PC-3 (cell line): ENCODE measurements around the gene EYS.

Experiments
- EZH2 ChIP-seq: fragments of 300-600 bp; sonication (generic); IDR thresholded peaks from one replicate; pipeline ENCODE4 v1.6.1; 2017; ENCODE audit warnings: antibody characterized with exemption, mild to moderate bottlenecking, low read length; ENCODE audit not compliant: unreplicated experiment
- TF ChIP-seq, protein P1 (sequence below): fragments of 300-600 bp; sonication (generic); conservative IDR thresholded peaks from 2 replicates; pipeline ENCODE4 v1.5.1; 2017; ENCODE audit warnings: antibody characterized with exemption, low read depth, mild to moderate bottlenecking, low read length

GRCh38 chr6:65501045-65501444, 206.0 kb downstream of the EYS start:
- TF ChIP-seq, protein P1, sequence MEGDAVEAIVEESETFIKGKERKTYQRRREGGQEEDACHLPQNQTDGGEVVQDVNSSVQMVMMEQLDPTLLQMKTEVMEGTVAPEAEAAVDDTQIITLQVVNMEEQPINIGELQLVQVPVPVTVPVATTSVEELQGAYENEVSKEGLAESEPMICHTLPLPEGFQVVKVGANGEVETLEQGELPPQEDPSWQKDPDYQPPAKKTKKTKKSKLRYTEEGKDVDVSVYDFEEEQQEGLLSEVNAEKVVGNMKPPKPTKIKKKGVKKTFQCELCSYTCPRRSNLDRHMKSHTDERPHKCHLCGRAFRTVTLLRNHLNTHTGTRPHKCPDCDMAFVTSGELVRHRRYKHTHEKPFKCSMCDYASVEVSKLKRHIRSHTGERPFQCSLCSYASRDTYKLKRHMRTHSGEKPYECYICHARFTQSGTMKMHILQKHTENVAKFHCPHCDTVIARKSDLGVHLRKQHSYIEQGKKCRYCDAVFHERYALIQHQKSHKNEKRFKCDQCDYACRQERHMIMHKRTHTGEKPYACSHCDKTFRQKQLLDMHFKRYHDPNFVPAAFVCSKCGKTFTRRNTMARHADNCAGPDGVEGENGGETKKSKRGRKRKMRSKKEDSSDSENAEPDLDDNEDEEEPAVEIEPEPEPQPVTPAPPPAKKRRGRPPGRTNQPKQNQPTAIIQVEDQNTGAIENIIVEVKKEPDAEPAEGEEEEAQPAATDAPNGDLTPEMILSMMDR = no peak
- TF ChIP-seq EZH2 = no peak
